ENCODE measurements around the gene GLIS1. TPM values are rescaled to one million over a fixed set of nuclear protein-coding genes. Genes with fewer than 3 reads are reported as not detected.
A peak's percentile ranks its signal among the peaks of the same experiment; 100 is the strongest.

Gene GLIS1
- total RNA-seq (1 to 10 TPM in 1 of 5 donors, under 1 TPM in 3, not detected in 1; 0.29 to 4.8 (median 0.50) TPM), polyA plus RNA-seq (1 to 10 TPM in 2 of 3 donors, under 1 TPM in 1; 0.20 to 1.7 (median 1.1) TPM)
- long read RNA-seq, donor 1 = 0 reads
- long read RNA-seq, donor 2 = 0 reads
- long read RNA-seq, donor 3 = 0 reads
- long read RNA-seq, donor 4 = 0 reads
- long read RNA-seq, donor 5 = 0 reads
- long read RNA-seq, donor 6 = 0 reads
- long read RNA-seq, donor 7 = 0 reads
- long read RNA-seq, donor 8 = 0 reads
- long read RNA-seq, donor 9 = 0 reads
- long read RNA-seq, donor 10 = 0 reads

DNA sequence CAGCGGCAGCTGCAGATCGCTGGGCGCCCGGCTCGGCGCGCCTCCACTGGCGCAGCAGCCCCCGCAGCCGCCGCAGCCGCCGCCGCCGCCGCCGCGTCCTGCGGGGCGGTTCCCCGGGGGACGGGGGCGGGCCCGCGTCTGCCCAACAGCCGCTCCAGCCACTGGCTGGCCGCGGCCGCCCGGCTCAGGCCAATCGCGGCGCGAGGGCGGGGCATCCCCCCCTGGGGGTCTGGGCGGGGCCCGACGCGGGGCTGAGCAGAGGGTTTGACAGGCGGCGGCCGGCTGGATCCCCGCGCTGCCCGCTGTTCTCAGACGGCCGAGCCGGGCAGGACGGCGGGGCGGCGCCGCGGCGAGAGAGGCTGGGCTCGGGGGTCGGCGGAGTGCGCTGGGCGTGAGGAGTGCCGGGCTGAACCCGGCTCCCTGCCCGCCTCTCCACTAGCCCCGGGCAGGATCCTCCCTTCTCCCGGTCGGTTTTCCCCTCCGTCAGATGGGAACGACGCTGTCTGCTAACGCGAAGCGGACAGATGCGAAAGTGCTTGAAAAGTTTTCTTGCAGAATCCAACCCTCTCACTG lies at the start of gene GLIS1:
GLIS1 (minus strand) TSS at position 56 of the 573 bp plus-strand sequence. CDS start 1,100 bp downstream, outside the sequence.
- peak; percentile 77 to 95 for DNase-seq
- intact Hi-C loops (cut with DNase I; ENCODE audit: low total_unique reads) = no loop called here
- 0 to 1% (median 1%) methylated on average over 9 to 73 of the region's 73 CpGs for WGBS, 5 donors
- Histone ChIP-seq H3K36me3 (no peaks in the 10 kb centered on the region), H3K9me3 (peaks cover 0 to 9% (median 0%) of the 10 kb centered on the region in 4 donors), H3K4me1 (peaks cover 19 to 26% (median 25%) of the 10 kb centered on the region in 4 donors), H3K4me3 (peak within 1 kb of the TSS; percentile 58 to 65 (median 62)), H3K27ac (peak within 1 kb of the TSS in 4 of 5 donors; percentile 44 to 71 (median 60)), H3K27me3 (peaks cover 4 to 86% (median 35%) of the 10 kb centered on the region in 3 donors)
- TF ChIP-seq, protein P1, sequence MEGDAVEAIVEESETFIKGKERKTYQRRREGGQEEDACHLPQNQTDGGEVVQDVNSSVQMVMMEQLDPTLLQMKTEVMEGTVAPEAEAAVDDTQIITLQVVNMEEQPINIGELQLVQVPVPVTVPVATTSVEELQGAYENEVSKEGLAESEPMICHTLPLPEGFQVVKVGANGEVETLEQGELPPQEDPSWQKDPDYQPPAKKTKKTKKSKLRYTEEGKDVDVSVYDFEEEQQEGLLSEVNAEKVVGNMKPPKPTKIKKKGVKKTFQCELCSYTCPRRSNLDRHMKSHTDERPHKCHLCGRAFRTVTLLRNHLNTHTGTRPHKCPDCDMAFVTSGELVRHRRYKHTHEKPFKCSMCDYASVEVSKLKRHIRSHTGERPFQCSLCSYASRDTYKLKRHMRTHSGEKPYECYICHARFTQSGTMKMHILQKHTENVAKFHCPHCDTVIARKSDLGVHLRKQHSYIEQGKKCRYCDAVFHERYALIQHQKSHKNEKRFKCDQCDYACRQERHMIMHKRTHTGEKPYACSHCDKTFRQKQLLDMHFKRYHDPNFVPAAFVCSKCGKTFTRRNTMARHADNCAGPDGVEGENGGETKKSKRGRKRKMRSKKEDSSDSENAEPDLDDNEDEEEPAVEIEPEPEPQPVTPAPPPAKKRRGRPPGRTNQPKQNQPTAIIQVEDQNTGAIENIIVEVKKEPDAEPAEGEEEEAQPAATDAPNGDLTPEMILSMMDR (IDR thresholded peaks at IDR 0.05) = no peak
- TF ChIP-seq POLR2A (IDR thresholded peaks at IDR 0.05) = no peak
- TF ChIP-seq POLR2AphosphoS5 (IDR thresholded peaks at IDR 0.05) = no peak
- TF ChIP-seq EP300 (IDR thresholded peaks at IDR 0.05) = no peak

DNA sequence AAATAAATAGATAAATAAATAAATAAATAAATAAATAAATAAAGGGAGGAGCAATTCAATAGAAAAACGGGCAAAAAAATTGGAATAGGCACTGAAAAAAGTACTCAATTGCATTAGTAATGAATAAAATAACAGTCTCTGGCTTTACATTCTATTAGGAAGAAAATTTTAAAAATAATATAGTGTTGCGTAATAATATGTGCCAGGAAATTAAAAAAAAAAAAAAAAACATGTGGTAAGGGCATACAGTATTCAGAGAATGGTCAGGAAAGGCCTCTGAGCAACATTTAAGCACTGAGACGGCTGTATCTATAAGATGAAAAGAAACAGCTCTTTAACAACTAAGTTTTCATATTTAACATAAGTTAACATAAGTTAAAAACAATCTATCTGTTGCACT lies 48.7 kb upstream of the GLIS1 start:
- DNase-seq = no peak
- TF ChIP-seq POLR2AphosphoS5 (IDR thresholded peaks at IDR 0.05) = no peak
- no peak for TF ChIP-seq EP300 (IDR thresholded peaks at IDR 0.05)
- no peak for TF ChIP-seq POLR2A (IDR thresholded peaks at IDR 0.05)
- TF ChIP-seq, protein P1 (IDR thresholded peaks at IDR 0.05) = no peak
- intact Hi-C loops (cut with DNase I; ENCODE audit: low total_unique reads) = no loop called here
- WGBS, 5 donors = 93 to 96% (median 96%) methylated on average over 3 of the region's 3 CpGs
- peaks cover 11 to 89% (median 80%) of the 10 kb centered on the region in 4 donors for H3K36me3 ChIP-seq
- no peaks in the 10 kb centered on the region for H3K4me1 ChIP-seq
- no peaks in the 10 kb centered on the region for H3K9me3 ChIP-seq
- no peak overlapping the region for H3K27ac ChIP-seq
- H3K4me3 ChIP-seq = no peak overlapping the region
- H3K27me3 ChIP-seq = no peaks in the 10 kb centered on the region

DNA sequence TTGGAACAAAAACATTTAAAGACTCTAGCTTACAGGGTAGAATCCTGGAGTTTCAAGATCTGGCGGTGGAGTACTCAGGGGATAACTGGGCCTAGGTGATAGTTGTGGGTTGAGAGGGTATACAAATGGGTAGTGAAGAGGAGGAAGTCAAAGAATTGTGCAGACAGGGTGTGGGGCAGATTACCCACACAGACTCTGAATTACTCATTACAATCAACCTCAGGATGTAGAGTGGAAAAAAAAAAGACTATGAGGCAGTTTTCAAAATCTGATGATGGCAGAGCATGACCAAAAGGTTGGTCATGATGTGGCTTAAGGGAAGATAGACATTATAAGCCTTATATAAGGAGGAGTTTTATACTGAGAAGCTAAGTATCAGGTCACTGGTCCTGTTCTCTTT lies 44.1 kb upstream of the GLIS1 start:
- Histone ChIP-seq H3K27ac (no peak overlapping the region), H3K36me3 (peaks cover 9 to 74% (median 60%) of the 10 kb centered on the region in 4 donors), H3K4me3 (no peak overlapping the region), H3K27me3 (no peaks in the 10 kb centered on the region), H3K9me3 (no peaks in the 10 kb centered on the region), H3K4me1 (no peaks in the 10 kb centered on the region)
- WGBS, 5 donors = 77 to 100% (median 85%) methylated on average over 1 of the region's 1 CpG
- intact Hi-C loops (cut with DNase I; ENCODE audit: low total_unique reads) = no loop called here
- DNase-seq = no peak
- TF ChIP-seq POLR2AphosphoS5 (IDR thresholded peaks at IDR 0.05) (no peak), EP300 (IDR thresholded peaks at IDR 0.05) (no peak), POLR2A (IDR thresholded peaks at IDR 0.05) (no peak)
- TF ChIP-seq, protein P1 (IDR thresholded peaks at IDR 0.05) = no peak

DNA sequence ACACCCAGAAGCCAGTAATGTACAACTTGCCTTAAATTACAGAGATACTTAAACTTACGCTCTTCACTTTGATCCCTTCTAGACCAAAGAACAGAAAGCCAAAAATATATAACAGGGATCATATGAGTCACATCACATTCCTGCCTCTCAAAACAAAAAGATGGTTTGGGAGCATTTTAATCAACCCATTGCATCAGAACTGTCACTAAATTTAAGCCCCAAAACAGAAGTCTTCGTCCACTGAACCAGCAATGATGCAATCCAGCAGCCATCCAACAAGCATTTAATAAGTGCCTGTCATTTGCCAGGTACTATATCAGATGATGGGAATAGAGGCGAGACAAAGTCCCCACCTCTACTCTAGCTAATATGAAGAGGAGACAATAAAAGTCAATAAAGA lies 42.7 kb upstream of the GLIS1 start:
- DNase-seq = no peak
- H3K36me3 ChIP-seq = peaks cover 7 to 75% (median 52%) of the 10 kb centered on the region in 4 donors
- no peak overlapping the region for H3K4me3 ChIP-seq
- WGBS, 5 donors = 90 to 99% (median 95%) methylated on average over 3 of the region's 3 CpGs
- H3K4me1 ChIP-seq = no peaks in the 10 kb centered on the region
- no peak for TF ChIP-seq POLR2AphosphoS5 (IDR thresholded peaks at IDR 0.05)
- no peaks in the 10 kb centered on the region for H3K27me3 ChIP-seq
- no peaks in the 10 kb centered on the region for H3K9me3 ChIP-seq
- H3K27ac ChIP-seq = no peak overlapping the region
- intact Hi-C loops (cut with DNase I; ENCODE audit: low total_unique reads) = no loop called here

DNA sequence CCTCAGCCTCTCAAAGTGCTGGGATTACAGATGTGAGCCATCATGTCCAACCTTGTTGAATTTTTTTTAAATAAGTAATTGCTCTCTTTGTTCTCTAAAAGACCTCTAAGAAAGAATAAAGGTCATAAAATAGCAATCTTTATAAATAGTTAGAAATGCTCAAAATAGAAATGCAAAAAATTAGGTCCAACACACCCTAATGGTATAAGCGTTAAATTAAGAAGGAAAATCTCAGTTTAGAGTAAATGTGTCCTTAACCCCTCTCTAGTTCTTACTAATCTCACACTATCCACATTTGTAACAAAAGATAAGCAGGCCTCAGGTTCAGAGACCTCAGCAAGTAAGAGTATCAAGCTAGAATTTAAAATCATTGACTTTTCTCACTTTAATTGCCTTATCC lies 38.3 kb upstream of the GLIS1 start:
- H3K27me3 ChIP-seq = no peaks in the 10 kb centered on the region
- H3K4me1 ChIP-seq = no peaks in the 10 kb centered on the region
- no peak overlapping the region for H3K4me3 ChIP-seq
- TF ChIP-seq POLR2AphosphoS5 (IDR thresholded peaks at IDR 0.05) (no peak), EP300 (IDR thresholded peaks at IDR 0.05) (no peak), POLR2A (IDR thresholded peaks at IDR 0.05) (no peak)
- TF ChIP-seq, protein P1 (IDR thresholded peaks at IDR 0.05) = no peak
- WGBS, 5 donors = 51 to 100% (median 96%) methylated on average over 1 of the region's 1 CpG
- DNase-seq = no peak
- H3K9me3 ChIP-seq = no peaks in the 10 kb centered on the region
- no peak overlapping the region for H3K27ac ChIP-seq
- H3K36me3 ChIP-seq = peaks cover 2 to 37% (median 15%) of the 10 kb centered on the region in 4 donors
- intact Hi-C loops (cut with DNase I; ENCODE audit: low total_unique reads) = no loop called here

All from stomach (tissue), 19 donors.